BE2C (cell line): ENCODE results near the gene TXNRD3.
A peak's percentile ranks its signal among the peaks of the same experiment; 100 is the strongest.

Experiments used
- DNase-seq: peaks from one replicate; pipeline ENCODE4 v3.0.0-alpha.2; 2020
- H3K27me3 ChIP-seq: fragments of 250-450 bp; sonication (Bioruptor Pico); 2 replicates; pipeline ENCODE4 v1.5.1; 2020; ENCODE audit warnings: mild to moderate bottlenecking
- H3K36me3 ChIP-seq: fragments of 250-450 bp; sonication (Bioruptor Pico); 2 replicates; pipeline ENCODE4 v1.5.1; 2020; ENCODE audit warnings: mild to moderate bottlenecking
- H3K4me1 ChIP-seq: fragments of 250-450 bp; sonication (Bioruptor Pico); 2 replicates; pipeline ENCODE4 v1.5.1; 2020
- H3K4me3 ChIP-seq: 2 replicates; pipeline ENCODE4 v1.5.1; 2011; ENCODE audit warnings: low read depth, low read length
- H3K9me3 ChIP-seq: fragments of 250-450 bp; sonication (Bioruptor Pico); 2 replicates; pipeline ENCODE4 v1.5.1; 2020
- CTCF ChIP-seq: IDR thresholded peaks from 2 replicates; pipeline ENCODE4 v1.5.1; 2012; ENCODE audit warnings: mild to moderate bottlenecking, low read depth, low read length

TXNRD3 gene

GRCh38 chr3:126664591-126665214 lies 9.8 kb upstream of the TXNRD3 start:
- no peak overlapping the region for H3K4me3 ChIP-seq
- H3K4me1 ChIP-seq = no peaks in the 10 kb centered on the region
- no peaks in the 10 kb centered on the region for H3K36me3 ChIP-seq
- 0 out of 2 replicates have a peak, but pooled peaks have one; percentile 13 for TF ChIP-seq CTCF
- no peaks in the 10 kb centered on the region for H3K27me3 ChIP-seq
- no peaks in the 10 kb centered on the region for H3K9me3 ChIP-seq
- DNase-seq = no peak

- no peak for TF ChIP-seq CTCF
- H3K4me1 ChIP-seq = no peaks in the 10 kb centered on the region
- no peaks in the 10 kb centered on the region for H3K9me3 ChIP-seq
- no peaks in the 10 kb centered on the region for H3K27me3 ChIP-seq
- no peak for DNase-seq
- no peaks in the 10 kb centered on the region for H3K36me3 ChIP-seq
- H3K4me3 ChIP-seq = no peak overlapping the region
Measured at GRCh38 chr3:126663750-126664149, 8.8 kb upstream of the TXNRD3 start.

- H3K4me1 ChIP-seq = no peaks in the 10 kb centered on the region
- H3K27me3 ChIP-seq = no peaks in the 10 kb centered on the region
- no peak for TF ChIP-seq CTCF
- H3K9me3 ChIP-seq = no peaks in the 10 kb centered on the region
- no peak for DNase-seq
- H3K4me3 ChIP-seq = no peak overlapping the region
- H3K36me3 ChIP-seq = no peaks in the 10 kb centered on the region
Measured at GRCh38 chr3:126663257-126663656, 8.3 kb upstream of the TXNRD3 start.

- no peak for TF ChIP-seq CTCF
Measured at GRCh38 chr3:126661532-126662364, 6.8 kb upstream of the TXNRD3 start.

GRCh38 chr3:126659915-126660886 lies 5.3 kb upstream of the TXNRD3 start:
- Histone ChIP-seq H3K27me3 (no peaks in the 10 kb centered on the region), H3K9me3 (no peaks in the 10 kb centered on the region), H3K4me1 (no peaks in the 10 kb centered on the region), H3K4me3 (no peak overlapping the region), H3K36me3 (no peaks in the 10 kb centered on the region)
- TF ChIP-seq CTCF = peak; percentile 45
- DNase-seq = no peak

More at GRCh38 chr3:126661532-126662364, 6.8 kb upstream of the TXNRD3 start:
- no peaks in the 10 kb centered on the region for H3K27me3 ChIP-seq
- no peaks in the 10 kb centered on the region for H3K4me1 ChIP-seq
- DNase-seq = no peak
- H3K36me3 ChIP-seq = no peaks in the 10 kb centered on the region
- H3K9me3 ChIP-seq = no peaks in the 10 kb centered on the region
- no peak overlapping the region for H3K4me3 ChIP-seq
